Trophoblast cell (in vitro differentiated cells and primary cell): ENCODE measurements around the gene ACACA.

ENCODE experiments used
- DNase-seq, 2 donors: peaks; one replicate each; pipeline ENCODE4 v3.0.0-alpha.2; 2016
- H2AFZ ChIP-seq: 2 replicates; pipeline ENCODE4 v1.6.1; 2013; ENCODE audit warnings: low read length, moderate library complexity, mild to moderate bottlenecking; ENCODE audit not compliant: insufficient read depth, poor library complexity
- H2AK5ac ChIP-seq: 2 replicates; pipeline ENCODE4 v1.6.1; 2013; ENCODE audit warnings: mild to moderate bottlenecking, low read length
- H2BK120ac ChIP-seq: 2 replicates; pipeline ENCODE4 v1.6.1; 2013; ENCODE audit warnings: low read length, mild to moderate bottlenecking, moderate library complexity; ENCODE audit not compliant: insufficient read depth, poor library complexity
- H2BK12ac ChIP-seq: 2 replicates; pipeline ENCODE4 v1.6.1; 2013; ENCODE audit warnings: mild to moderate bottlenecking, low read length, moderate library complexity
- H2BK5ac ChIP-seq: 2 replicates; pipeline ENCODE4 v1.6.1; 2013; ENCODE audit warnings: low read length, low read depth, moderate library complexity, mild to moderate bottlenecking; ENCODE audit not compliant: poor library complexity
- H3K14ac ChIP-seq: 2 replicates; pipeline ENCODE4 v1.6.1; 2013; ENCODE audit warnings: mild to moderate bottlenecking, low read length
- H3K18ac ChIP-seq: 2 replicates; pipeline ENCODE4 v1.6.1; 2013; ENCODE audit warnings: mild to moderate bottlenecking, low read length
- H3K23ac ChIP-seq: 2 replicates; pipeline ENCODE4 v1.6.1; 2013; ENCODE audit warnings: low read length
- H3K27ac ChIP-seq: 2 replicates; pipeline ENCODE4 v1.5.1; 2013; ENCODE audit warnings: low read depth, mild to moderate bottlenecking, inconsistent platforms, low read length, moderate library complexity
- H3K27me3 ChIP-seq: 2 replicates; pipeline ENCODE4 v1.6.1; 2013; ENCODE audit warnings: inconsistent platforms, mild to moderate bottlenecking, low read length, moderate library complexity; ENCODE audit not compliant: insufficient read depth
- H3K36me3 ChIP-seq, 2 experiments: 1 replicate in 1 of 2; 2 replicates in 1 of 2; pipeline ENCODE4 v1.6.1; 2013; ENCODE audit warnings: low read length in 2 of 2, mild to moderate bottlenecking in 2 of 2, moderate library complexity in 1 of 2; ENCODE audit not compliant: insufficient read depth in 2 of 2, control insufficient read depth in 1 of 2
- H3K4ac ChIP-seq: 2 replicates; pipeline ENCODE4 v1.6.1; 2013; ENCODE audit warnings: low read depth, mild to moderate bottlenecking, low read length, moderate library complexity
- H3K4me1 ChIP-seq, 2 experiments: 1 replicate in 1 of 2; 2 replicates in 1 of 2; pipeline ENCODE4 v1.6.1; 2013; ENCODE audit warnings: low read length in 2 of 2, mild to moderate bottlenecking in 2 of 2, moderate library complexity in 1 of 2; ENCODE audit not compliant: insufficient read depth in 2 of 2, control insufficient read depth in 1 of 2
- H3K4me2 ChIP-seq: 2 replicates; pipeline ENCODE4 v1.6.1; 2013; ENCODE audit warnings: inconsistent platforms, mild to moderate bottlenecking, low read length, moderate library complexity
- H3K4me3 ChIP-seq: 2 replicates; pipeline ENCODE4 v1.5.1; 2013; ENCODE audit warnings: mild to moderate bottlenecking, low read depth, low read length, inconsistent platforms
- H3K79me1 ChIP-seq: one replicate; pipeline ENCODE4 v1.6.1; 2013; ENCODE audit warnings: low read length
- H3K79me2 ChIP-seq: 2 replicates; pipeline ENCODE4 v1.6.1; 2013; ENCODE audit warnings: low read length, mild to moderate bottlenecking; ENCODE audit not compliant: control insufficient read depth, insufficient read depth, poor library complexity
- H3K9ac ChIP-seq: 2 replicates; pipeline ENCODE4 v1.6.1; 2013; ENCODE audit warnings: mild to moderate bottlenecking, low read length
- H3K9me3 ChIP-seq: 2 replicates; pipeline ENCODE4 v1.6.1; 2013; ENCODE audit warnings: low read depth, mild to moderate bottlenecking, control low read depth, inconsistent platforms, low read length; ENCODE audit not compliant: insufficient read depth
- H4K12ac ChIP-seq: 2 replicates; pipeline ENCODE4 v1.6.1; 2013; ENCODE audit warnings: low read depth, mild to moderate bottlenecking, low read length, moderate library complexity
- H4K8ac ChIP-seq: 2 replicates; pipeline ENCODE4 v1.6.1; 2013; ENCODE audit warnings: low read depth, mild to moderate bottlenecking, low read length, moderate library complexity
- H4K91ac ChIP-seq: one replicate; pipeline ENCODE4 v1.6.1; 2013; ENCODE audit warnings: low read depth, mild to moderate bottlenecking, low read length, moderate library complexity
- WGBS: extraction: QIAGEN DNeasy Blood & Tissue Kit; methylation state at CpG from one replicate; pipeline ENCODE4 v1.1.7; 2013; ENCODE audit warnings: missing lambda C conversion rate; ENCODE audit not compliant: insufficient read length, insufficient coverage; ENCODE audit errors: extremely low coverage; 5-methylcytosine and 5-hydroxymethylcytosine counted together

Gene ACACA

DNA sequence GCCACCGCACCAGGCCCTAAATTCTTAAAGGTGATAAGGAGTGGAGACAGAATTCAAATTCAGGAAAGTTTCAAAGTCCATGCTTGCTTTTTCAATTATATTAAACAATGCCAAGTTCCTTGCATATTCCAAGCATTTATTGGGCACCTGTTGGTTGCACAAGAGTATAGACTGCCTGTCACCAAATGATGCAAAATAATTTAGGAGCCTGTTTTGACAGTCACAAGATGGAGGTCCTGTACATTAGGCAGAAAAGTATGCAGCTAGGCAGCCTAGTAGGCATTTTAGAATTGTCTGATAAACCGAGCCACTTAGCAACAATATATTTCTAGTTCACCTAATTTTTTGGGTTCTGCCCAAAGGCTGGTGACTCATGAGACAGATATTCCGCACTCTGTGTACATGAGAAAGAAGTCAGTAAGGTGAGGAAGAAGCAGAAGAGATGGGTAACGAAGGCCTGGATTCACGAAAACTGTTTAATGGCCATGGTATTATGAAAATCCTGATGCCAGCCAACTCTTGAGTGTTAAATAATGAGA lies 7.3 kb downstream of the ACACA start:
- no peak overlapping the region for H3K27ac ChIP-seq
- no peak overlapping the region for H2BK5ac ChIP-seq
- no peaks in the 10 kb centered on the region for H3K9me3 ChIP-seq

DNA sequence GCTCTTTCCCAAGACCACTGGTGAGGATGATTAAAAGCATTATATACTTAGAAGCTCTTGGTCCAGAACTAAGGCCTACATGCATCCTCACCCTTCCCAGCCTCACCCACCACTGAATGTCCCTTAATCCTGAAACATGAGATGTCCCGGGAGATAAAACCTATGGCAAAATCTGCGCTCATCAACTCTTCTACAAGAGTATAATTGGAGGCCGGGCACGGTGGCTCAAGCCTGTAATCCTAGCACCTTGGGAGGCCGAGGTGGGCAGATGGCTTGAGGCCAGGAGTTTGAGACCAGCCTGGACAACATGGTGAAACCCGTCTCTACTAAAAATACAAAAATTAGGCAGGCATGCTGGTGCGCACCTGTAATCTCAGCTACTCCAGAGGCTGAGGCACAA lies 13.3 kb downstream of the ACACA start:
- Histone ChIP-seq H3K4ac (no peak overlapping the region), H2AFZ (no peak overlapping the region), H2BK5ac (no peak overlapping the region), H2BK120ac (no peak overlapping the region), H3K4me3 (no peak overlapping the region), H2BK12ac (no peak overlapping the region), H3K27me3 (no peaks in the 10 kb centered on the region), H4K12ac (no peak overlapping the region), H4K91ac (no peak overlapping the region), H3K18ac (no peak overlapping the region), H4K8ac (no peak overlapping the region), H3K4me1 (no peaks in the 10 kb centered on the region), H3K9ac (no peak overlapping the region), H3K36me3 (no peaks in the 10 kb centered on the region), H3K79me2 (no peaks in the 10 kb centered on the region), H3K4me2 (no peak overlapping the region), H3K9me3 (no peaks in the 10 kb centered on the region), H3K23ac (no peak overlapping the region), H3K79me1 (no peaks in the 10 kb centered on the region), H2AK5ac (no peak overlapping the region), H3K14ac (no peak overlapping the region), H3K27ac (no peak overlapping the region)
- DNase-seq: no peak
- WGBS: no CpG with 5 or more reads among the region's 7 CpGs

More for the DNA sequence above, 7.3 kb downstream of the ACACA start:
- no peak overlapping the region for H3K4ac ChIP-seq
- H3K4me1 ChIP-seq: no peaks in the 10 kb centered on the region
- no peaks in the 10 kb centered on the region for H3K36me3 ChIP-seq
- no peaks in the 10 kb centered on the region for H3K79me2 ChIP-seq
- no peak overlapping the region for H3K23ac ChIP-seq
- H3K9ac ChIP-seq: no peak overlapping the region
- H3K27me3 ChIP-seq: no peaks in the 10 kb centered on the region
- no peak overlapping the region for H4K12ac ChIP-seq
- no peak overlapping the region for H2AFZ ChIP-seq
- no peak overlapping the region for H4K8ac ChIP-seq
- no peak overlapping the region for H3K14ac ChIP-seq
- no peak overlapping the region for H3K4me2 ChIP-seq
- H2BK120ac ChIP-seq: no peak overlapping the region
- no peaks in the 10 kb centered on the region for H3K79me1 ChIP-seq
- no peak overlapping the region for H3K18ac ChIP-seq
- peak; percentile 13 to 74 for DNase-seq
- WGBS: no CpG with 5 or more reads among the region's 5 CpGs
- no peak overlapping the region for H4K91ac ChIP-seq
- no peak overlapping the region for H3K4me3 ChIP-seq
- H2AK5ac ChIP-seq: no peak overlapping the region
- H2BK12ac ChIP-seq: no peak overlapping the region

DNA sequence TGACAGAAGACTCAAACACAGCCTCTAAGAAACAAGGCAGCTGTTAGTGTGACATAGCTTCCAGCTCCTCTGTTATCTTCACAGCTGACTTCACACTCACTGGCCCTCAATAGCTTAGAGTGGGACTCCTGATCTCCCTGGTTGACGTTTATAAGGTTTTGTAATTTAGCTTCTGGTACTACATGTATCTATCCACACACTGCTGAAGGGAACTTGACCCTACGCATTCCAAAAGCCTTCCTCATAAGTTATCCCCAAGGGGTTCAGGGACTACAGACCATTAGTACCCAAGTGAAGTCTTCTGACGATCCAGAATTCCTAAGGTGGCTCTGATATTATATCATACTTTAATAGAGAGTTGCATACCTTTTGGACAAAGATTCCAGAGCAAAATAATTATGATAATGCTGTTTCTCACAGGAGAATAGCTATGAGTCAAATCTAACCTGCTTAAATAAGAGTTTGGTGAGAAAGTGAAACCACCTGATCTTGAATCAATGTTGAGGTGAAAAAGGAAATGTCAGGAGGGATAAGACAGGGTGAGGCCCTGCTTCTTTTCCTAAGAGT lies 14.5 kb downstream of the ACACA start:
- Histone ChIP-seq H3K79me1 (no peaks in the 10 kb centered on the region), H4K12ac (no peak overlapping the region), H2BK5ac (no peak overlapping the region), H4K8ac (no peak overlapping the region), H3K79me2 (no peaks in the 10 kb centered on the region), H3K23ac (no peak overlapping the region), H2BK120ac (no peak overlapping the region), H3K27ac (no peak overlapping the region), H3K9ac (no peak overlapping the region), H3K4ac (no peak overlapping the region), H4K91ac (no peak overlapping the region), H3K4me1 (no peaks in the 10 kb centered on the region), H3K14ac (no peak overlapping the region), H3K4me3 (no peak overlapping the region), H2AK5ac (no peak overlapping the region), H3K18ac (no peak overlapping the region), H3K27me3 (no peaks in the 10 kb centered on the region), H3K9me3 (no peaks in the 10 kb centered on the region), H3K4me2 (no peak overlapping the region), H3K36me3 (no peaks in the 10 kb centered on the region), H2AFZ (no peak overlapping the region), H2BK12ac (no peak overlapping the region)
- no CpG with 5 or more reads among the region's 3 CpGs for WGBS
- no peak for DNase-seq

DNA sequence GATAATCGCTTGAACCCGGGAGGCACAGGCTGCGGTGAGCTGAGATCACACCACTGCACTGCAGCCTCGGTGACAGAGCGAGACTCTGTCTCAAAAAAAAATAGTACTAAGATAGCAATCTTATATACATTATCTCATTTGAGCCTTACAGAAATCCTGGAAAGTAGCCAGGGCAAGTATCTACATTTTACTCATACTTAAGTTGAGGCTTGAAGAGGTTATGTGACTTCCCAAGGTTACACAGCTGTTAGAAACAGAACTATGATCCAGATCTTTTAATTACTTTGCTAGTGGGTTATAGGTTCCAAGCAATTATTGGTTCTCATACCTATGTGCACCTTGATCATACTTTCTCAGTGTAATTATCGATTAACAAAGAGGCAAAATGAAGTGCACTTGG lies 15.5 kb downstream of the ACACA start:
- no peak overlapping the region for H3K4me3 ChIP-seq

More for the DNA sequence above, 15.5 kb downstream of the ACACA start:
- Histone ChIP-seq H4K8ac (no peak overlapping the region), H3K79me1 (no peaks in the 10 kb centered on the region), H3K4ac (no peak overlapping the region), H3K9ac (no peak overlapping the region), H3K18ac (no peak overlapping the region), H4K12ac (no peak overlapping the region), H3K4me1 (no peaks in the 10 kb centered on the region), H4K91ac (no peak overlapping the region), H3K23ac (no peak overlapping the region), H3K36me3 (no peaks in the 10 kb centered on the region), H3K4me2 (no peak overlapping the region), H2AK5ac (no peak overlapping the region), H3K9me3 (no peaks in the 10 kb centered on the region), H2BK120ac (no peak overlapping the region), H3K27ac (no peak overlapping the region), H2BK5ac (no peak overlapping the region), H3K14ac (no peak overlapping the region), H2BK12ac (no peak overlapping the region), H3K79me2 (no peaks in the 10 kb centered on the region), H3K27me3 (no peaks in the 10 kb centered on the region), H2AFZ (no peak overlapping the region)
- WGBS: no CpG with 5 or more reads among the region's 6 CpGs
- no peak for DNase-seq
